ENCODE results near the gene PKIG.

Gene PKIG

GRCh38 chr20:44590980-44591778 lies 8.8 kb downstream of the PKIG start:
- Histone ChIP-seq H3K9ac (ENCODE audit: low read depth, low read length, poor library complexity, severe bottlenecking) (no peak overlapping the region), H4K20me1 (ENCODE audit: insufficient read depth, low read length, poor library complexity, severe bottlenecking) (no peaks in the 10 kb centered on the region), H3F3A (ENCODE audit: low read depth) (no peaks in the 10 kb centered on the region), H3K79me2 (ENCODE audit: insufficient read depth, low read length) (no peaks in the 10 kb centered on the region), H3K4me3 (ENCODE audit: low read length, poor library complexity, severe bottlenecking) (no peak overlapping the region), H3K9me2 (replicated peaks; ENCODE audit: low read depth, low read length) (no peaks in the 10 kb centered on the region), H3K36me3 (ENCODE audit: insufficient read depth, low read length) (peaks cover 16% of the 10 kb centered on the region; the same call in 1 of the 2 replicates), H3K9me3 (ENCODE audit: insufficient read depth, low read depth, low read length) (no peaks in the 10 kb centered on the region), H2AFZ (ENCODE audit: low read length) (no peak overlapping the region), H3K4me1 (ENCODE audit: insufficient read depth, low read length, poor library complexity, severe bottlenecking) (peaks cover 5% of the 10 kb centered on the region), H3K27me3 (ENCODE audit: insufficient read depth, low read length, poor library complexity, severe bottlenecking) (no peaks in the 10 kb centered on the region), H3K4me2 (ENCODE audit: low read depth, low read length, poor library complexity, severe bottlenecking) (no peak overlapping the region)
- TF ChIP-seq EZH2phosphoT487 (IDR thresholded peaks at IDR 0.05; ENCODE audit: borderline replicate concordance) = no peak

DNA sequence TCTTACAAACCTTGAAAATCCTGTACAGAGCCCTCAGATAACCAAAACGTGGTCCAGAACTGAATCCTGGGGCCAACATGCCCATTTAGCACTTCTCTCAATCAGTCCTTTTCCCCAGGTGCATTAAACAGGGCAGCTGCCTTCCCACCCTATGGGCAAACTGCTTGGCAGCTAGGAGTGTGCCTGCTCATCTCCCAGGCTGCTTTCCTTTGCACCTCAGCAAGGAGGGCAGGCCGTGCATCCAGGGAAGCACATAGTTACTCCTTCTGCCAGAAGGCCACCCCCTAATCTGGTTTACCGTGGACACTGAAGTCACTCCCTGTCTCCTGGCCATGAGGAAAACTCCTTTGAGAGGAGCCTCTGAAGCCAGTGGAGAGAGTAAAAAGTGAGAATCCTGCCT lies 10.0 kb downstream of the PKIG start:
- no peak for TF ChIP-seq CTCF (conservative IDR thresholded peaks at IDR 0.05; ENCODE audit: low read length)
- TF ChIP-seq EZH2phosphoT487 (IDR thresholded peaks at IDR 0.05; ENCODE audit: borderline replicate concordance) = no peak

DNA sequence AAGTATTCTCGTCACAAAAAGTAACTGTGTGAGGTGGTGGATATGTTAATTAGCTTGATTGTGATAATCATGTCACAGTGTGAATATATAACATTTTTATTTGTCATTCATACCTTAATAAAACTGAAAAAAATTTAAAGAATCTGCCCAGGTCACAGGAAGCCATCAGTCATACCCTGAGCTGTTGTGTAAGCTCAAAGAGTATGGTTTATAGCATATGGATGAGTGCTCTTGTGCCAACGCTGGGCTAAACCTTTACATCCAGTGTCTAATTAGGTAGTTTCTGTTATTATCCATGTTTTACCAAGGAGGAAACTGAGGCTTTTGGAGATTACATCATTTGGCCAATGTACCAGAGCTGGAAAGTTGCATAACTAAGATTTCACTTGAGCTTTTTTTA lies 11.4 kb downstream of the PKIG start:
- Histone ChIP-seq H2AFZ (ENCODE audit: low read length) (no peak overlapping the region), H3K79me2 (ENCODE audit: insufficient read depth, low read length) (peaks cover under 1% of the 10 kb centered on the region), H3K9me2 (replicated peaks; ENCODE audit: low read depth, low read length) (no peaks in the 10 kb centered on the region), H3K4me2 (ENCODE audit: low read depth, low read length, poor library complexity, severe bottlenecking) (no peak overlapping the region), H4K20me1 (ENCODE audit: insufficient read depth, low read length, poor library complexity, severe bottlenecking) (no peaks in the 10 kb centered on the region), H3K4me3 (ENCODE audit: low read length, poor library complexity, severe bottlenecking) (no peak overlapping the region), H3K36me3 (ENCODE audit: insufficient read depth, low read length) (peaks cover 16% of the 10 kb centered on the region; the same call in 1 of the 2 replicates), H3K9me3 (ENCODE audit: insufficient read depth, low read depth, low read length) (no peaks in the 10 kb centered on the region), H3K27me3 (ENCODE audit: insufficient read depth, low read length, poor library complexity, severe bottlenecking) (no peaks in the 10 kb centered on the region), H3F3A (ENCODE audit: low read depth) (no peaks in the 10 kb centered on the region), H3K4me1 (ENCODE audit: insufficient read depth, low read length, poor library complexity, severe bottlenecking) (peaks cover 11% of the 10 kb centered on the region), H3K9ac (ENCODE audit: low read depth, low read length, poor library complexity, severe bottlenecking) (no peak overlapping the region)
- TF ChIP-seq EZH2phosphoT487 (IDR thresholded peaks at IDR 0.05; ENCODE audit: borderline replicate concordance) (no peak), CTCF (conservative IDR thresholded peaks at IDR 0.05; ENCODE audit: low read length) (no peak)

More for the DNA sequence above, 10.0 kb downstream of the PKIG start:
- Histone ChIP-seq H4K20me1 (ENCODE audit: insufficient read depth, low read length, poor library complexity, severe bottlenecking) (no peaks in the 10 kb centered on the region), H3K79me2 (ENCODE audit: insufficient read depth, low read length) (no peaks in the 10 kb centered on the region), H3K4me2 (ENCODE audit: low read depth, low read length, poor library complexity, severe bottlenecking) (no peak overlapping the region), H2AFZ (ENCODE audit: low read length) (no peak overlapping the region), H3K4me3 (ENCODE audit: low read length, poor library complexity, severe bottlenecking) (no peak overlapping the region), H3F3A (ENCODE audit: low read depth) (no peaks in the 10 kb centered on the region), H3K9ac (ENCODE audit: low read depth, low read length, poor library complexity, severe bottlenecking) (no peak overlapping the region), H3K36me3 (ENCODE audit: insufficient read depth, low read length) (peaks cover 16% of the 10 kb centered on the region; the same call in 1 of the 2 replicates), H3K4me1 (ENCODE audit: insufficient read depth, low read length, poor library complexity, severe bottlenecking) (no peaks in the 10 kb centered on the region), H3K9me3 (ENCODE audit: insufficient read depth, low read depth, low read length) (no peaks in the 10 kb centered on the region), H3K27me3 (ENCODE audit: insufficient read depth, low read length, poor library complexity, severe bottlenecking) (no peaks in the 10 kb centered on the region), H3K9me2 (replicated peaks; ENCODE audit: low read depth, low read length) (no peaks in the 10 kb centered on the region)

Measured in Loucy (cell line).